IPS-NIHi7 (cell line): ENCODE measurements around the gene WNT9B.

ENCODE experiments used
- DNase-seq: peaks from one replicate; pipeline ENCODE4 v3.0.0; 2012; ENCODE audit warnings: mixed read lengths; ENCODE audit errors: extremely low spot score

The WNT9B gene, protein sequence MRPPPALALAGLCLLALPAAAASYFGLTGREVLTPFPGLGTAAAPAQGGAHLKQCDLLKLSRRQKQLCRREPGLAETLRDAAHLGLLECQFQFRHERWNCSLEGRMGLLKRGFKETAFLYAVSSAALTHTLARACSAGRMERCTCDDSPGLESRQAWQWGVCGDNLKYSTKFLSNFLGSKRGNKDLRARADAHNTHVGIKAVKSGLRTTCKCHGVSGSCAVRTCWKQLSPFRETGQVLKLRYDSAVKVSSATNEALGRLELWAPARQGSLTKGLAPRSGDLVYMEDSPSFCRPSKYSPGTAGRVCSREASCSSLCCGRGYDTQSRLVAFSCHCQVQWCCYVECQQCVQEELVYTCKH

DNA sequence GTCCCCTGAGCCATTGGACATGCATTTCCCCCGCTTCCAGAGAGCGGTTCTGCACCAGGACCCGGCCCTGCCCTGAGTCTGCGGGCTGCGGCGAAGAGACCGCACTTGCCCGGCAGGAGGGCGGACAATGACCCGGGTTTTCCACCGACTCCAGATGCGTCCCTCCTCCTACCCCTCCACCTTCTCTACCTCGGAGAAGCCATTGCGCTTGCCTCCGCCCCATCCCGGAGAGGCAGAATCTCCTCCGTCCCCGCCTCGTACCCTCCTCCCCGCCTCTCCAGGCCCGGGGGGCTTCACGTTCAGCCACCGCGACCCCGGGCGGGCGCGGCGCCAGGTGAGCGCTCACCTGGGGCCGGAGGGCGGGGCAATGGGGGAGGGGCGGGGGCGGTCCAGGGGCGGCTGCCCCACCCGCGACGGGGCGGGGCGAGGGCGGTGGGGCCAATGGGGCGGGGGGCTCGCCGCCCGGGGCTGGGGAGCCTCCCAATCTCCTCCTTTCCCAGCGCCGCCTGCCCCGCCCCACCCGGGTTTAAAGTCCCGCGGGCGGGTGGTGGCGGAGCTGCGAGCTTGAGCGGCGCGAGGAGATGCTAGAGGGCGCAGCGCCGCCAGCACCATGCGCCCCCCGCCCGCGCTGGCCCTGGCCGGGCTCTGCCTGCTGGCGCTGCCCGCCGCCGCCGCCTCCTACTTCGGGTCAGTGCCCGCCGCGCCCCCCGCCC lies at the start of gene WNT9B:
Gene WNT9B, plus strand, starts transcription at position 555 of the 713 bp plus-strand sequence. Its CDS starts 56 bp downstream, at position 611.
- DNase-seq: peak; percentile 89

DNA sequence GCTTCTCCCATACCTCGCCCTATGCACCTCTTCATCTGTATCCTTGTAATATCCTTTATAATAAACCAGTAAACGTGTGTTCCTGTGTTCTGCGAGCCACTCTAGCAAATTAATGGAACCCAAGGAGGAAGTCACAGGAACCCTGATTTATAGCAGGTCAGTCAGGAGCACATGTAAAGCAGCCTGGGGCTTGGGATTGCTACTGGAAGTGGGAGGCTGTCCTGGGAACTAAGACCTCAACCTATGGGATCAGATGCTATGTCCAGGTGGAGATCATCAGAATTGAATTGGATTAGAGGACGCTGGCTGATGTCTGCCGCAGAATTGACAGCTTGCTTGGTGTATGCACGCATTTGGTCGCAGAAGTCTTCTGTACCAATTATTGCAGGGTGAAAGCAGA lies 48.6 kb upstream of the WNT9B start:
- DNase-seq: no peak

DNA sequence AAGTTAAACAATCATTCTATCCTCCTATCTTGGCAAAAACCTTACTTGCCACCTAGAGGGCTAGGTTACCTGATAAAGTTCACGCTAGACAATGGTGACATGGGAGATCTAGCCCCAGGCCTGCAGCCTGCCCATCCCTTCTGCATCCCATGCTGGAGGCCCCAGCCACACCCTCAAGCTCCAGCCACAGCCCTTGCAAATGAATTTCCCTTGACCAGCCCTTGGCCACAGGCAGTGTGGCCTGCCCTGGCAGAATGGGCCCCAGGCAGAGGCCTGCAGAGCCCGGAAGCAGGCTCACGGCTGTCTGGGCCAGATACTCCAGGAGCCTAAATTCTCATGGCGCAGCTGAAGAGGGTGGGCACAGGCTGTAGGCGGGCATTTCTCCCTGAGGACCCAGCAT lies 47.8 kb upstream of the WNT9B start:
- no peak for DNase-seq

DNA sequence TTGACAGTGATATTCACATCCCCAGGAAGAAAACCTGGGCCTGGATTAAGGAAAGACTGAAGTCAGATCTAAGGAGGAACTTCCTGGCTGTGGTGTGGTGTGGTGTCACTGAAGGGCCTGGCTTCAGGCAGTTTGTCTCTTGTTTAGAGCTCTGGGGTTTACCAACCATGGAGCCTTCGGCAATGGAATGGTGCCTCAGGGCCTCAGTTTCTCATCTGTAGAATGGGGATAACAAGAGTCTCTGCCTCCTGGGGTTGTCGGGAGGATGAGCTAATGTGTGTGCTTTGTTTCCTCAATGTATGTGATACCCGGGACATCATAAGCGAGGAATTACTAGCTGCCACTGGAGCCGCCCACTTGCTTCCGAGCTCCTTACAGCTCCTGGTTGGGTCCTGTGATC lies 45.6 kb upstream of the WNT9B start:
- DNase-seq: no peak

DNA sequence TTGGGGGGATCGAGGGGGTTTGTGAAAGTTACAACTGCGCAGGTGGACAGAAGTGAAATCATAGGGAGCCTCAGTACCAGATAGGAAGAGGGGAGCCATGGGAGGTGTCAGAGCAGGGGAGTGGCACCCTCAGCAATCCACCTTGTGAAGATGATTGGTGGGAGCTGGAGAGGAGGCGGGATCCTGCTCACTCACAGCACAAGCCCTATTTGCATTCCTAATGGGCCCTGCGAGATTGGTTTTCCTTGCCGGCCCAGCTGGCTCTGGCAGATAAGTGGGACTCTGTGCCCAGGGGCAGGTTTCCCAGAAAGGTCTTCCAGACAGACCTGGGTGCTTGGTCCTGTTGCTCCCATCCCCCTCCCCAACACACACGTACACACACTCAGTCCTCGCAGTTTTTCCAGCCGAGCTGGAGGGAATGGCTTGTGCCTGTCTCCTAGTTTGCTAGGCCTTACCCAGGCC lies 42.2 kb upstream of the WNT9B start:
- DNase-seq: peak; percentile 79

DNA sequence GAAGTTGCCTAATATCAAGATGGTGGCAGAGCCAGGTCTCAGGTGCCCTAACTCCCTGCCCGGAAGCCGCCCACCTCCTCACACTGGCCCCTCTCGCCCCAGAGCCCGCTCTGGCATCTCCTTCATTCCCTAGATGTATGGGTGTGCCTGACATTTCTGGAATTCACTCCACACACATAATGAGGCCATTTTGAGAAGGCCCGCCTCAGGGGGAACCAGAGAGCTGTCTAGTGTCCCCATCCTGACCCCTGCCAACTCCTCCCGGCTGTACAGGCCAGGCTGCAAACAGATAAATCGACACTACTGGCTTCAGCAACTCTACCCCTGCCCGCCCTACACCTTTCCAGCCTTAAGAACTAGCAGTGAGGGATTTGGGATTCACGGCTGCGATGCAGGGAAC lies 40.5 kb upstream of the WNT9B start:
- DNase-seq: no peak

DNA sequence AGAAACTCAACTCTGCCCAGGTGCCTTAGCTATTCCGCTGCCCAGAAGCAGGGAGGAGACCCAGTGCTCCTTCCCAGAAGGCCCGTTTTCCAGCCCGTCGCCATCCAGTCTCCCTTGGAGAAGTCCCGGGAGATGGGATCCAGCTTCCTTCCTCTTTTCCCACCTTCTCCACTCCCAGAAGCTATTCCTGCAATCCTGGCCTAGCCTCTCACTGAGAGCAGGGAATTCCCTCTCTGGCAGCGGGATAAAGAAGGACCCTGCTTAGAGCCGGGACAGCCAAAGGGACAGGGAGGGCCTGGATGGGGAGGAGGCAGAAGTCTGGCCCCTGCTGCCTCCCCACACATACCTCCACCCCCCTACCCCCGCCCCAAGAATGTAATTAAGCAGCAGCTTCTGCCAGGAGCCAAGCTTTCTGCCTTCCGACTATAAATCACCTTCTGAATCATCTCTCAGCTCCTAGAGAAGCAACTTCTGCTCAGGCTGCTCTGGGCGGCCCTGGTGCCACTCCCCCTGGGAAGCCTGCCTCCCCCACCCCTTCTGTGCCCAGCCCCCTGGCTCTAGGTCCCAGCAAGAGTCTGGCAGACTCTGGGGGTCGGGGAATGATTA lies 39.3 kb upstream of the WNT9B start:
- no peak for DNase-seq

DNA sequence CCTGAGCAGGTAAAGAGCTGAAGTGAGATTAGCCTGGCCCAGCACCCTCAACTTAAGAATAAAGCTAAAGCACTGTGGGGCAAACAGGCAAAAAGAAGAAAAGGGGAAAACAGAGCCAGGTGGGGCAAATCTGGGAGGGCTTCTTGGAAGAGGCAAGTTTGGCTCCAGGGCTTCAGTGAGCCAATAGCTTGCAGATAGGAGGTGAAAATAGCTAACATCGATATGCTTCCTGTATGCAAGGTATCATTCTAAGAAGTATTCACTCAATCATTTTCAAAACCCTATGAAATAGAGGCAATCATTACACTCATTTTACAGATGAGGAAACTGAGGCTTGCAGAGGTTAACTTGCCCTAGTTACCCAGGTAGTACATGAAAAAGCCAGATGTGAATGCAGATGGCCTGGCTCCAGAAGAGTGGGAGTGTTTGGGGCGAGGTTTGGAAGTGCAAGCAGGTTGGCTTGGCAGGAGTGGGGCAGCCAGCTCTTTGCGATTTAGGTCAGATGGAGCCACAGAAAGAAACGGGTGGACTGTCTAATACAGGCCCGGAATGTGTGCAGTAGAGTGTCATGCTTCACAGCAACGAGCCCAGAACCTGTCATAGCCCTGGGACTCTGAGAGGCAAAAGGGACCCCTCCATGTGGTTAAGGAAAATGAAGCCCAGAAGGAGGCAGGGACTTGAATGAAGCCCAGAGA lies 38.6 kb upstream of the WNT9B start:
- no peak for DNase-seq

DNA sequence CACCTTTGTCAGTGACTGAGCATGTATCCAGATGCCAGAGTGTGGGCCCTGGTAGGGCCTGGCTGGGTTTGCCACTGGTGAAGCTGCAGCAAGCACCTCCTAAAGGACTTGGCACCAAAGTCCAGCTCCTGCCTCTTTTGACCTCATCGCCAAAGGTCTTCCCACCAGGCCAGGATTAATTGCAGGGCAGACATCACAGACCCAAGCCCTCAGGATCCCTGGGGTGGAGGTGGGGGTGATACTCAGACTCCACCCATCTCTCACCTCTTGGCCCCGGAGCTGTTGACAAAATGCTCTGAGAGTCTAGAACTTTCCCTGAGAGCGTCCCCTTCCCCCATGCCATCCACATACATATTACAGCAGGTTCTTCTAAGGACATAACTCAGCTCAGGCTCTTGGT lies 37.5 kb upstream of the WNT9B start:
- no peak for DNase-seq

DNA sequence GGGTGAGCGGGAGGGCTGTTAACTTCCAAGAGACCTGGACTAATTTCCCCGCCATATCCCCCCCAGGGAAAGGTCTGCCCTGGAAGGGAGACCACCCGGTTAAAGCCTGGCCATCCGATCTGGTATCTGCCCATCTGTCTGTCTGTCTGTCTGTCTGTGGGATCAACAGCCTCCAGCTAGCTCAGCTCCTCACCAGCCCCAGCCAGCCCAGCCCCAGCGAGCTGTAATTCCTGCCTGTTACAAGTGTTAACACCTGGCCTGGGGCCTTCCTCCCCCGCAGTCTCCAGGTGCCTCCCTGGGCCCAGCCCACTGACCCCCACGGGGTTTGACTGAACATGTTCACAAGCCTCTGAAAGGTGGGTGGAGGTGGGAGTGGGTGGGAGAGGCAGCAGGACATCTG lies 36.9 kb upstream of the WNT9B start:
- no peak for DNase-seq

DNA sequence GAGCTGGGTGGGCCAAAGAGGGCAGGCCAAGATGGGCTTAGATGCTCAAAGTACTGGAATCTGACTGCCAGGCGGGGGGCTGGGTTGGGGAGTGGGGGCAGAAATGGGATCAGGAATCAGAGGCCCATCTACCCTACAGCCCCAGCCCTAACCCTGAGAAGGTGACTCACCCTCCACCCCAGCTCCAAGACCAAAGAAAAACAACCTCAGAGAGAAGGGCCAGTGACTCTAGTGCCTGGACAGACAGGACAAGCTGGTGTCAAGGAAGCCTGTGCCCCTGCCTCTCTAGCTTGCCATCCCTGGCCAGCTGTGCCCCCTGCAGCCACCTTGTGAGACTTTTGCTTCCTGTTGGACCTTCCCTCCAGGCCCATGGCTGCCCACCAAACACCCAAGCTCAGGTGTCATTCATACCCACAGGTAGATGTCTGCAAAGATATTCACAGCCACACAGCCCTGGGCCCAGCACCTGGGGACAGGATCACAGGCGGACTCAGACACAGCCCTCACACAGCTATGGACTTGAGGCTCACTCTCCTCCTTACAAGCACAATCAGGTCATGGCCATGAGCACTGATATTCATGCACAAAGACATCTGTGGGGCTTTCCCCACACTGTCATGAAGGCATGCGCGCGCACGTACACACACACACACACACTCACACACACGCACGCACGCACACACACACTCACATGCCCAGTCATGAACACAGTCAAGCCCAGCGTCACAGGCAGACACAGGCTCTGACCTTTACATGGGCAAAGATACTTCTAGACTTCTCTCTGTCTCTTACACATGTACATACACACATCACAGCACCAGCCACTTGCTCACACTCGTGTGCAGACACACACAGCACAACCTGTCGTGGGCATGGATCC lies 35.7 kb upstream of the WNT9B start:
- no peak for DNase-seq

DNA sequence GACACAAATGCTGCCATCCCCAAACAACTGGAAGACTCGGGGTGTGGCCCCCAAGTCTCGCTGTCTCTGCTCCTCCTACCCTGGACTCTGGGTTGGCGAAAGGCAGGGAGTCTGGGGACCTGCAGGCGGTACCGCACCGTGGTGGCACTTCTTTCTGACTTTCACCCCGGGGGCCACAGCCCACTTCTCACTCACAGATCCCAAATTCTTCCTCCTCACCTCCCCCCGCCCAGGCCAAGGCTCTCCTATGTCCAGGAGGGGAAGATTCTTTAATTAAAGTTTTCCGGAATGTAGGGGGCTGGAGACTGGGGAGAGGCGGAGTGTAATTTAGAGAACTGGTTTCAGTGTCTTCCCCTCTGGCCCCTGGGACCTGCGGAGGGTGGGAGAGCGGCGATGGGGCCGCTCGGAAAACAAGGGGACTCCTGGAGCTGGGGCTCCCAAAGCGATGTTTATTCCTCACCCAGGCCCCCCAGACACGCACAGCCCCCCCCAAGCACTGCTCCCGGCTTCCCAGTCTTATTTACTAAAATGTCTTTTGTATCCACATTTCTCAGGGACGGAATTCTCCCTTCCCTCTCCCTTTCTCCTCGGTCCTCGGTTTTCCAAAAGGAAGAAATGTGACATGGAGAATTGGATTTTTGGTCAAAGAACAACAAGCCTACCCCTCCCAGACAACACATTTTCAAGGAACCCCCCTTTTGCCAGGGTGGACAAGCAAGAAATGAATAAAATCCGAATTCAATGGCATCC lies 34.1 kb upstream of the WNT9B start:
- no peak for DNase-seq

DNA sequence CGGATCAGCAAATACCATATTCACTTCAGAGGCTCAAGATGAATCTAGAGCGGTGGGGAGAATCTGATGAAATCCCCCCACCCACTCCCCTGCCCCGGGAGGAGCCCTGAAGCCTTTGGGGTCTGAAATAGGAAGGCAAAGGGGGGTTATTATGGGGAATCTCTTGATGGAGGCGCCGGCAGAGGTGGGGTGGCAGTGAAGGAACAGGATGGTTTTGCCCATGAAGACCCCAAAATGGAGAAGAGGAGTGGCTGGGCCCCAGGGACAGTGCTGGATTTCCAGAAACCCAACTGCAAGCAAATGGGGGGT lies 33.5 kb upstream of the WNT9B start:
- DNase-seq: no peak

DNA sequence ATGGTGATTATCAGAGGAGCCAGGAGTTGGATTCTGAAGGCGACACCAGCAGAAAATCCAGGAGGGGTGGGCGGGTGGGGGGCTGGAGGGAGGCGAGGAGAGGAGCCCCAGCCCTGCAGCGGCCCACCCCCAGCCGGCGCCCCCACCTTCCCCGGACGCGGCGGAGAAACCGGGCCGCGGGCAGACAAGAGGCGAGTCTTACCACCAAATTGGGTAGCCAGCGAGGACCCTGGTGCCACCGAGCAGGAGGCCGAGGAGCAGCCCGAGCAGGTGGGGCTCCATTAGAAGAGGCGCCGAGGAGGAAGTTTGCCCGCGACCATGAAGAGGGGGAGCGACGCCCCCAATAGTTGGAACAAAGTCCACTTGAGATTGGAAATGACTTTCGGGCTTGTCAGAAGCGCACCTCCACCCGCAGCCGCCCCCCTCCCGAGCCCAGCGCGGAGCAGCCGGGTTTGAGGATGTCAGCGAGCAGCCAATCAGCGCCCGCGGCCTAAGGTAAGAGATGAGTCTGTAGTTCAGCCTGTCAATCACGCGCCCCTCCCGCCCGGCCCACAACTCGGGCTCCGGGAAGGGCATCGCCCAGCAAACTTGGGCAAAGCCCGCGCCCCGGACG lies 33.0 kb upstream of the WNT9B start, which contains the start of gene WNT3:
Gene WNT3, minus strand, starts transcription at position 377 of the 613 bp plus-strand sequence. Its CDS starts 95 bp downstream, at position 282.
- peak; percentile 94 for DNase-seq

DNA sequence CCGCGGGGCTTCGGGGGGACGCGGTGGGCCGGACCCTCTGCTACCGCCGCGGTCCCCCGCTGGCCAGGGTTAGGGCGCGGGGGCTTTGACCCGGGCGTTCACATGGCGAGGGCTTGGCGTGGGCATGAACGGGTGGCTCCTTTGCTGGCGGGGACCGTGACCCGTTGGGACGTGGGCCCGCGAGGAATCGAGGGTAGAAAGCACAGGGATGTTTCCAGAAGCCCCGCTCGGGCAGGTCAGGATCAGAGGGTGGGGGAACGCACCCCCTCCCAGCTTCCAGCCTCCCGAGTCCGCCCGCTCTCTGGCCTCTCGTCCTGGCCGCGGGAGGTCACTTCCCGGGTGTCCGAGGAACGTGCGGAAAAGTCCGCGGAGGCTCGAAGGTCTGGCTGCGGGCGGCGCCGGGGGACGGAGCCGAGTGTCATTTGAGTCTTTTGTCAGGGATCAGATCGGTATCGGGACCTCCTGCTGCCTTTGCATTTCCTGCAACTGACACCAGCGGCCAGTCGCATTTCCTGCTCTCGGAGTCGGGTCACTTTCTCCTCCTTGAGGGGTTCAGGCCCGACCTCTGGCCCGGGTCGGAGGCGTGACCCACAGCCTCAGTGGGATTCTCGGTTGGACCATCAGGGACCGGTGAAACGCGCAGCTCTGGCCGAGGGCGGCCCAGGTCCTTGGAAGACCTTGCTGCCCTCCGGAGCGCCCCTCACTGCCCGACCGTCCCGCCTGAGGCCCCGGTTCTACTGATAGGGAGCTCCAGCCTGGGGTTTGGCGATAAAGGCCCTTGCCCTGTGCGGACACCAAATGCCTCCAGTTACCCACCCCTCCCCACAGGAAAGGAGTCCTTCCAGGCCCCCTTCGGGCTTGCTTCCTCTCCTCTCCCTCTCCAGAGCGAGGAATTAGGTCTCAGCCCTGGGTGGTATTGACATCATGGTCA lies 32.2 kb upstream of the WNT9B start:
- peak; percentile 68 for DNase-seq

DNA sequence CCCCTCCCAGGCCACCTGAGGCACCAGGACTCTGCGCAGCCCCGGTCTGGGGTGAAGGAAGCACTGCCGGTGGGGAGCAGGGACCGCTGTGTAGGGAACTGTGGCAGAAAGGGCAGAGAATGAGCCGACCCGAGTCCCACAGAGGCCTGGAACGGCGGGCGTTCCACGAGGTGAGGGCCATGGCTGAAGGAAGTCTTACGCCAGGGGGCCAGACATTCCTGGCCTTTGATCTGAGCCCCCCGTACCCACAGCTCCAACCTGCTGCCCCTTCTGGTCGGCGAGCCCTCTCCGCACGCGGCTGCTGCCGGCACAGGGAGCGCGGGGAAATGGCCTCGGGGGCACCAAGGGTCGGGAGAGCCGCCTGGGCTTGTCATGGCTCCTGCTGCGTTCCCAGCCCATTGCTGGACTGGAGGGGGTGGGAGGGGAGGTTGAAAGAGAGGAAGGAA lies 31.5 kb upstream of the WNT9B start:
- no peak for DNase-seq

DNA sequence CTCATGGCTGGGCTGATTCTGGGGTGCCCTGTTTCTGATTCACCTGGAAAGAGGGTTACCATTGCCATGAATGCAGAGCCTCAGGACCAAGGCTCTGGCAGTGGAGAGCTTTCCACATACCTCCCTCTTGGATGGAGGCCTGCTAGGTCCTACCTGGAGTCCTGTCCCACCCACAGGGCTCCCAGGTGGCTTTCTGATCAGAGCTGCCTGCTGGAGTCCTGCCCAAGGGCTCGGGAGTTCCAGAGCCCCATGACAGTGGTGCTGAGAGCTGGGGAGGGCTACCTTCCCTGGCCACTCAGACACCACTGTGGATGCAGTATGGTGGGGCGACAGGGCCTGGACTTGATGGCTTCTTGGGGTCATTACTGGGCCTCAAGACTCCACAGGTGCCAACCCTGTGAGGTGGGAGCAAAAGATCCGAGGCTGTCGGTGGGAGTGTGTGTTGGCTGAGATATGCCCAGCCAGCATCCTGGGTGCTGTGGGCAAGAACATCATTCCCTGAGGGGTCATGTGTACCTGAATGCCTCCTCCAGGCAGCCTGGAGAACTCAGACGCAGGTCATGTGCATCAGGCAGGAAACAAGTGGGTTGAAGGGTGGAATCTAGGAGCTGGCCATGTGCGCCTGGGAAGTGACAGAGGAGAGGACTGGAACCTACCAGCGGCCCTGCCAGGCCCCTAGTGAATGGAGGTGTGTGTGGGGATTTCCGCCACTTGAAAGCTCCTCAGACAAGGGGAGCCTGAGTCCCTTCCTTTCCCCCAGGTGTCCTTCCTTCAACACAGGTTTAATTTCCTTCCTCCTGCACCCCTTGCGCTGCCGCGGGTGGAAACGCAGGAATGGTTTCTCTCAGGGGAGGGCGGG lies 30.6 kb upstream of the WNT9B start:
- no peak for DNase-seq
